ENCODE data around the gene CEP128. TPM values are rescaled to one million over a fixed set of nuclear protein-coding genes. Genes with fewer than 3 reads are reported as not detected.
A peak's percentile ranks its signal among the peaks of the same experiment; 100 is the strongest.

CEP128 gene
- polyA plus RNA-seq, 1 donor (not counting 4 experiments of a cell fraction or from before 2014, with no cell fraction given): 2.6 TPM

GRCh38 chr14:80946187-80946586, 4.6 kb upstream of the CEP128 start:
- no peaks in the 10 kb centered on the region for H3K9me3 ChIP-seq (ENCODE audit: control insufficient read depth, low read depth, low read length)
- peaks cover 23% of the 10 kb centered on the region for H3K4me1 ChIP-seq (ENCODE audit: control insufficient read depth, extremely low read depth, insufficient read depth, low read length)
- TF ChIP-seq EZH2 (IDR thresholded peaks at IDR 0.05; ENCODE audit: low read length) (no peak), CTCF (optimal IDR thresholded peaks at IDR 0.05 in 1 of 3, IDR thresholded peaks at IDR 0.05 in 1 of 3, conservative IDR thresholded peaks at IDR 0.05 in 1 of 3; ENCODE audit: extremely low read depth in 1 of 3, insufficient read depth in 2 of 3, low read length in 3 of 3) (no peak)
- no peaks in the 10 kb centered on the region for H3K27me3 ChIP-seq (ENCODE audit: control insufficient read depth, extremely low read depth, insufficient read depth, low read length)
- no peak overlapping the region for H2AFZ ChIP-seq (ENCODE audit: control insufficient read depth, low read length)
- DNase-seq (ENCODE audit: low read depth, low spot score) (peak; percentile 60), FAIRE-seq (no peak)
- no peak overlapping the region for H3K27ac ChIP-seq (ENCODE audit: control insufficient read depth, insufficient read depth, low read length)
- H4K20me1 ChIP-seq (ENCODE audit: control insufficient read depth, extremely low read depth, insufficient read depth, low read length): no peaks in the 10 kb centered on the region
- no peak overlapping the region for H3K4me3 ChIP-seq (ENCODE audit: control insufficient read depth in 2 of 3, extremely low read depth in 1 of 3, insufficient read depth in 2 of 3, low read depth in 1 of 3, low read length in 3 of 3)
- no peaks in the 10 kb centered on the region for H3K9me1 ChIP-seq (ENCODE audit: control insufficient read depth, extremely low read depth, insufficient read depth, low read length)
- H3K79me2 ChIP-seq (ENCODE audit: control insufficient read depth, insufficient read depth, low read length): peaks cover 3% of the 10 kb centered on the region
- dilution Hi-C loops (cut with MboI; ENCODE audit: extremely low pct_ligation_motif_present, low sequenced_read_pairs): no loop called here
- H3K4me2 ChIP-seq (ENCODE audit: control insufficient read depth, extremely low read depth, insufficient read depth, low read depth, low read length): no peak overlapping the region
- no peaks in the 10 kb centered on the region for H3K36me3 ChIP-seq (ENCODE audit: control insufficient read depth in 2 of 2, extremely low read depth in 1 of 2, insufficient read depth in 2 of 2, low read length in 2 of 2)
- no peak overlapping the region for H3K9ac ChIP-seq (ENCODE audit: control insufficient read depth, extremely low read depth, insufficient read depth, low read length)

GRCh38 chr14:80944861-80945617, 3.5 kb upstream of the CEP128 start:
- DNase-seq (ENCODE audit: low read depth, low spot score): no peak
- Histone ChIP-seq H3K9me3 (ENCODE audit: control insufficient read depth, low read depth, low read length) (no peaks in the 10 kb centered on the region), H3K9ac (ENCODE audit: control insufficient read depth, extremely low read depth, insufficient read depth, low read length) (no peak overlapping the region), H2AFZ (ENCODE audit: control insufficient read depth, low read length) (no peak overlapping the region), H3K4me2 (ENCODE audit: control insufficient read depth, extremely low read depth, insufficient read depth, low read depth, low read length) (no peak overlapping the region), H3K4me1 (ENCODE audit: control insufficient read depth, extremely low read depth, insufficient read depth, low read length) (peaks cover 27% of the 10 kb centered on the region), H3K27me3 (ENCODE audit: control insufficient read depth, extremely low read depth, insufficient read depth, low read length) (no peaks in the 10 kb centered on the region), H3K36me3 (ENCODE audit: control insufficient read depth in 2 of 2, extremely low read depth in 1 of 2, insufficient read depth in 2 of 2, low read length in 2 of 2) (no peaks in the 10 kb centered on the region), H3K79me2 (ENCODE audit: control insufficient read depth, insufficient read depth, low read length) (peaks cover 8% of the 10 kb centered on the region), H4K20me1 (ENCODE audit: control insufficient read depth, extremely low read depth, insufficient read depth, low read length) (no peaks in the 10 kb centered on the region), H3K4me3 (ENCODE audit: control insufficient read depth in 2 of 3, extremely low read depth in 1 of 3, insufficient read depth in 2 of 3, low read depth in 1 of 3, low read length in 3 of 3) (no peak overlapping the region), H3K27ac (ENCODE audit: control insufficient read depth, insufficient read depth, low read length) (no peak overlapping the region), H3K9me1 (ENCODE audit: control insufficient read depth, extremely low read depth, insufficient read depth, low read length) (no peaks in the 10 kb centered on the region)
- no peak for FAIRE-seq
- dilution Hi-C loops (cut with MboI; ENCODE audit: extremely low pct_ligation_motif_present, low sequenced_read_pairs): no loop called here
- TF ChIP-seq CTCF (optimal IDR thresholded peaks at IDR 0.05 in 1 of 3, IDR thresholded peaks at IDR 0.05 in 1 of 3, conservative IDR thresholded peaks at IDR 0.05 in 1 of 3; ENCODE audit: extremely low read depth in 1 of 3, insufficient read depth in 2 of 3, low read length in 3 of 3) (no peak), EZH2 (IDR thresholded peaks at IDR 0.05; ENCODE audit: low read length) (no peak)
